Mucosa of rectum (tissue), 2 donors: ENCODE data around the gene PPP4R2.

Source experiments
- H3K27ac ChIP-seq, 2 donors: one replicate each; pipeline ENCODE4 v1.7.0; 2013; ENCODE audit warnings: inconsistent platforms in 2 of 2, low read depth in 2 of 2, low read length in 2 of 2
- H3K27me3 ChIP-seq, 2 donors: one replicate each; pipeline ENCODE4 v1.7.0; 2013; ENCODE audit warnings: low read length in 2 of 2; ENCODE audit not compliant: control insufficient read depth in 2 of 2, insufficient read depth in 2 of 2
- H3K36me3 ChIP-seq, 2 donors: one replicate each; pipeline ENCODE4 v1.7.0; 2013; ENCODE audit warnings: low read length in 2 of 2; ENCODE audit not compliant: control insufficient read depth in 2 of 2, insufficient read depth in 2 of 2
- H3K4me1 ChIP-seq, 2 donors: one replicate each; pipeline ENCODE4 v1.7.0; 2013; ENCODE audit warnings: low read length in 2 of 2, mild to moderate bottlenecking in 1 of 2; ENCODE audit not compliant: control insufficient read depth in 2 of 2, insufficient read depth in 2 of 2
- H3K4me3 ChIP-seq, 2 donors: one replicate each; pipeline ENCODE4 v1.7.0; 2013; ENCODE audit warnings: low read length in 2 of 2
- H3K9ac ChIP-seq, 2 donors: one replicate each; pipeline ENCODE4 v1.7.0; 2013; ENCODE audit warnings: low read length in 2 of 2, low read depth in 1 of 2, mild to moderate bottlenecking in 1 of 2
- H3K9me3 ChIP-seq, 2 donors: one replicate each; pipeline ENCODE4 v1.7.0; 2013; ENCODE audit warnings: low read length in 2 of 2; ENCODE audit not compliant: control insufficient read depth in 2 of 2
- donor health status: healthy.
- donor health status: Normal muscosa, but diverticular disease.

PPP4R2 gene

DNA sequence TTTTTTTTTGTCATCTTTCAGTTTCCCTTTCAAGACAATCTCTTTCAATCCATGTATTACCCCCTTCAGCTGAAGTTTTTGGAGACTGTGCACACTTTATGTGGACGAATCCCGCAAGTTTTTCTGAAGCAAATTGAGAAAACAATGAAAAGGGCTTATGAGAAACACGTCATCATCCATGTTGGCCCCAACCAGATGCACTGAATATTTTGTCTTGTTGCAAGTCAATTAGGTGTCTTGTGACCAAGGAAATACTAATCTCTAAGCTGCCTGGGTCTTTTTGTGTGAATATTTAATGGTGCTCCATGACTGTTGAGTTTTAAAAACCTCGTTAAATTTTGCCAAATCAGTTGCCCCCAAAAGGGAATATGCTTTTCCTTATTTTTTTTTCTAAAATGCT is 21.7 kb upstream of the PPP4R2 start:
- H3K36me3 ChIP-seq = no peaks in the 10 kb centered on the region
- H3K4me3 ChIP-seq = no peak overlapping the region
- peaks cover 0 to 8% of the 10 kb centered on the region in 2 donors for H3K4me1 ChIP-seq
- no peaks in the 10 kb centered on the region for H3K27me3 ChIP-seq
- H3K9ac ChIP-seq = no peak overlapping the region
- no peak overlapping the region for H3K27ac ChIP-seq
- no peaks in the 10 kb centered on the region for H3K9me3 ChIP-seq

GRCh38 chr3:72976281-72976741 is 20.3 kb upstream of the PPP4R2 start:
- H3K27ac ChIP-seq = no peak overlapping the region
- H3K4me1 ChIP-seq = peaks cover 0 to 8% of the 10 kb centered on the region in 2 donors
- H3K27me3 ChIP-seq = no peaks in the 10 kb centered on the region
- H3K36me3 ChIP-seq = no peaks in the 10 kb centered on the region
- no peak overlapping the region for H3K4me3 ChIP-seq
- no peaks in the 10 kb centered on the region for H3K9me3 ChIP-seq
- no peak overlapping the region for H3K9ac ChIP-seq

- no peak overlapping the region for H3K9ac ChIP-seq
- H3K9me3 ChIP-seq = no peaks in the 10 kb centered on the region
- no peaks in the 10 kb centered on the region for H3K27me3 ChIP-seq
- H3K36me3 ChIP-seq = no peaks in the 10 kb centered on the region
- H3K4me1 ChIP-seq = peaks cover 0 to 8% of the 10 kb centered on the region in 2 donors
- no peak overlapping the region for H3K4me3 ChIP-seq
- H3K27ac ChIP-seq = no peak overlapping the region
Observed at GRCh38 chr3:72977060-72977808, 19.4 kb upstream of the PPP4R2 start.

DNA sequence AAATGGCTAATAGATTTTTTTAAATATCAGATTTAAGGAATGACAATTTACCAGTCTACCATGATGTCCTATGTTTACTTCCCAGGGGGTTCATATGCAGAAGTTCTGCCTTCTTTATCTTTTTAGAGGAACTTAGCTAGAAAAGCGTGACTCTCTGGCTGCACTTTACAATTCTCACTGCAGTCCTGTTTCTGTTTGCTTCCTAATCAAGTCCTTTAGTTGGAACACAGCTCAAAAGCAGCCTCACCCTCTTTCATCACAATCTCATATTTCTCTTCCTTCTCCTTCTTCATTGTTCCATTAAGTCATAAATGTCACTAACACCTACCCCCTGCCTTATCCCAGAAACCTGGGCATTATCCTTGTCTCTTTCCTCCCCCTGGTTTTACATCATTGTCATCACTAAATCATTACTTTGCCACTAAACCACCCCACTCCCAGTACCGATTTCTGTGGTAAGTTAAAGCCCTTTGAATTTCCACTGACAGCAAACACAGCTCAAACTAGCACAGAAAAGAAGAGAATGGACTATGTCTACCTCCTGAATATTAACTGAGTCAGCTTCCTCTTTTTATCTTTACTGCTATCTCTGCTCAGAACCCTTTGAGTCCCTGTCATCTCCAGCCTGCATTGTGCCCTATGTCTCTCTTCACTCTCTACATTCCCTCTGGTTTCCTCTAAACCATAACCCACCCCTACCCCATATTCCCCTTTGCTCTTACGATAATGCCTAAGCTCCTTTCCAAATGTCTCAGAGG is 13.8 kb upstream of the PPP4R2 start:
- Histone ChIP-seq H3K27ac (no peak overlapping the region), H3K27me3 (no peaks in the 10 kb centered on the region), H3K36me3 (no peaks in the 10 kb centered on the region), H3K9me3 (peaks cover 0 to 2% of the 10 kb centered on the region in 2 donors), H3K4me1 (peaks cover 0 to 5% of the 10 kb centered on the region in 2 donors), H3K4me3 (no peak overlapping the region), H3K9ac (peak overlapping the region in 1 of 2 donors; percentile 4)

GRCh38 chr3:72985576-72985975 is 11.0 kb upstream of the PPP4R2 start:
- H3K4me3 ChIP-seq = no peak overlapping the region
- no peaks in the 10 kb centered on the region for H3K36me3 ChIP-seq
- peaks cover 0 to 2% of the 10 kb centered on the region in 2 donors for H3K9me3 ChIP-seq
- peaks cover 0 to 5% of the 10 kb centered on the region in 2 donors for H3K4me1 ChIP-seq
- H3K9ac ChIP-seq = no peak overlapping the region
- no peak overlapping the region for H3K27ac ChIP-seq
- H3K27me3 ChIP-seq = no peaks in the 10 kb centered on the region

GRCh38 chr3:72990701-72991395 is 5.8 kb upstream of the PPP4R2 start:
- peaks cover 2 to 8% of the 10 kb centered on the region in 2 donors for H3K4me1 ChIP-seq
- no peak overlapping the region for H3K4me3 ChIP-seq
- H3K9me3 ChIP-seq = no peaks in the 10 kb centered on the region
- no peak overlapping the region for H3K27ac ChIP-seq
- no peaks in the 10 kb centered on the region for H3K36me3 ChIP-seq
- no peaks in the 10 kb centered on the region for H3K27me3 ChIP-seq
- no peak overlapping the region for H3K9ac ChIP-seq

DNA sequence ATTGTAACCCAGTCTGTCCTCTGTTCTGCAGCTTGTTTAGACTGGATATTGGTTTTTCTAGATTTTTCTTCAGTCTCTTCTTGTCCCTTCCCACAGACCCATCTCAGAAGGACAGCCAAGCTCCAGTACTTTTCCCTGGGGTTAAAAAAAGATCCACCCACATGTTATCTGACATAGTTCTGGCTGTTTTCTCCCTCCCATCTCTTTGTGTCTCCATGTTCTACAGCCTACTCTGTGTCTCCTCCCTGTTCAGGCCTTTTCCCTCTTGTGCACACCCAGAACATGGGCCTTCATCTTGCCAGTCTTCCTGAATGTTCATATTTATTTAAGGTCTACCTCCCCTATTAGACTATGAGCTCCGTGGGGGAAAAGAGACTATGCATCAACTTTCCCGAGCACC is 5.1 kb upstream of the PPP4R2 start:
- Histone ChIP-seq H3K4me1 (peaks cover 6 to 14% of the 10 kb centered on the region in 2 donors), H3K27me3 (no peaks in the 10 kb centered on the region), H3K27ac (no peak overlapping the region), H3K36me3 (no peaks in the 10 kb centered on the region), H3K9ac (no peak overlapping the region), H3K4me3 (no peak overlapping the region), H3K9me3 (no peaks in the 10 kb centered on the region)

DNA sequence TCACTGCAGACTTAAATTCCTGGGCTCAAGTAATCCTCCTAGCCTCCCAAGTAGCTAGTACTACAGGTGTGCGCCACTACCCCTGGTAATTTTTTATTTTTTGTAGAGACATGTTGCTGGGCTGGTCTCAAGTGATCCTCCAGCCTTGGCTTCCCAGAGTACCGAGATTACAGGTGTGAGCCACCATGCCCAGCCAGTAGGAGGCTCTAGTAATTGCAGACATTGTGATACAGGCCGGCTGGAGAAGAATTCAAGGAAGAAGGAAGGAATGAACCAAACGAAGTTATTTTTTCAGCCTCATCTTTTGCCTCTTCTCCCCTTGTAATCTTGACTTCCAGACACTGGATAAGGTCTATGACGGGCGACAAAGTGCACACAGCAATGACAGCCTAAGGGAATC is 3.2 kb upstream of the PPP4R2 start:
- Histone ChIP-seq H3K27me3 (no peaks in the 10 kb centered on the region), H3K9me3 (no peaks in the 10 kb centered on the region)

GRCh38 chr3:72995337-72995736 is 1.3 kb upstream of the PPP4R2 start:
- no peaks in the 10 kb centered on the region for H3K9me3 ChIP-seq
- no peak overlapping the region for H3K4me3 ChIP-seq
- peaks cover 18 to 34% of the 10 kb centered on the region in 2 donors for H3K4me1 ChIP-seq
- H3K27me3 ChIP-seq = no peaks in the 10 kb centered on the region
- peaks cover 10 to 12% of the 10 kb centered on the region in 2 donors for H3K36me3 ChIP-seq
- H3K27ac ChIP-seq = peak overlapping the region; percentile 93 to 96
- peak overlapping the region in 1 of 2 donors; percentile 49 for H3K9ac ChIP-seq

More for the DNA sequence above, 3.2 kb upstream of the PPP4R2 start:
- Histone ChIP-seq H3K4me3 (no peak overlapping the region), H3K9ac (no peak overlapping the region), H3K4me1 (peaks cover 11 to 20% of the 10 kb centered on the region in 2 donors), H3K36me3 (peaks cover 0 to under 1% of the 10 kb centered on the region in 2 donors), H3K27ac (no peak overlapping the region)

DNA sequence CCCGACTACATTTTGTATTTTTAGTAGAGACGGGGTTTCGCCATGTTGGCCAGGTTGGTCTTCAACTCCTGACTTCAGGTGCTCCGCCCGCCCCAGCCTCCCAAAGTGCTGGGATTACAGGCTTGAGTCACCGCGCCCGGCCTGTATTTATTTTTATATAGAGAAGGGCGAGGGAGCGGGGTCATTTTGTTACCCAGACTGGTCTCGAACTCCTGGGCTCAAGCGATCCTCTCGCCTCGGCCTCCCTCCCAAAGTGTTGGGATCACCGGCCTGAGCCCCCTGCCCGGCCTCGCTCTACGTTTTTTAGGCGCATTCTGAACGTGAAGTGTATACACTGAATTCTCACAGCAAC is 514 bp upstream of the PPP4R2 start:
- peak overlapping the region; percentile 93 to 96 for H3K27ac ChIP-seq
- peak overlapping the region; percentile 83 to 90 for H3K4me3 ChIP-seq
- H3K36me3 ChIP-seq = peaks cover 14 to 18% of the 10 kb centered on the region in 2 donors
- peak overlapping the region; percentile 73 to 91 for H3K9ac ChIP-seq
- no peaks in the 10 kb centered on the region for H3K27me3 ChIP-seq
- H3K4me1 ChIP-seq = peaks cover 18 to 34% of the 10 kb centered on the region in 2 donors
- H3K9me3 ChIP-seq = no peaks in the 10 kb centered on the region
